H1 (cell line): ENCODE measurements around the gene PSKH1. TPM values are rescaled to one million over a fixed set of nuclear protein-coding genes. Genes with fewer than 3 reads are reported as not detected.

Source experiments
- BCL11A ChIP-seq, 2 experiments: IDR thresholded peaks; one replicate each; pipeline ENCODE4 v1.6.1; 2011; ENCODE audit warnings: low read depth in 2 of 2, low read length in 2 of 2, mild to moderate bottlenecking in 2 of 2
- CBX8 ChIP-seq: fragments of 300-800, 300-1000 bp; sonication (generic); IDR thresholded peaks from 2 replicates; pipeline ENCODE4 v1.7.1; 2016; ENCODE audit warnings: low read depth, low read length, borderline replicate concordance
- CTBP2 ChIP-seq: IDR thresholded peaks from 2 replicates; pipeline ENCODE4 v1.7.0; 2011; ENCODE audit warnings: borderline replicate concordance, mild to moderate bottlenecking, moderate library complexity, mixed read lengths, low read length; ENCODE audit not compliant: insufficient read depth, insufficient read length
- CTCF ChIP-seq, 3 experiments: IDR thresholded peaks; 1 replicate in 2 of 3; 2 replicates in 1 of 3; pipeline versions ENCODE4 v1.5.1 to v1.6.1; 2011; ENCODE audit warnings: low read length in 3 of 3, mild to moderate bottlenecking in 3 of 3, inconsistent platforms in 2 of 3, low read depth in 1 of 3, moderate library complexity in 1 of 3; ENCODE audit not compliant: insufficient read depth in 1 of 3; ENCODE audit errors: control extremely low read depth in 1 of 3
- KDM5A ChIP-seq: fragments of 200-600 bp; IDR thresholded peaks from 2 replicates; pipeline ENCODE4 v1.7.1; 2012; ENCODE audit warnings: mild to moderate bottlenecking, low read length, inconsistent platforms, mixed read lengths
- POLR2A ChIP-seq, 2 experiments: IDR thresholded peaks; 1 replicate in 1 of 2; 2 replicates in 1 of 2; pipeline ENCODE4 v1.6.1; 2011; ENCODE audit warnings: low read depth in 2 of 2, low read length in 2 of 2, mild to moderate bottlenecking in 2 of 2; ENCODE audit errors: control extremely low read depth in 1 of 2
- SAP30 ChIP-seq: fragments of 300-600 bp; sonication (generic); IDR thresholded peaks from 2 replicates; pipeline ENCODE4 v1.7.1; 2012; ENCODE audit warnings: low read length, moderate library complexity, mild to moderate bottlenecking, inconsistent platforms; ENCODE audit not compliant: insufficient read depth, insufficient replicate concordance
- SP1 ChIP-seq: IDR thresholded peaks from 2 replicates; pipeline ENCODE4 v1.6.1; 2011; ENCODE audit warnings: low read depth, low read length
- SP4 ChIP-seq: IDR thresholded peaks from 2 replicates; pipeline ENCODE4 v1.6.1; 2012; ENCODE audit warnings: low read length, inconsistent platforms
- polyA plus RNA-seq, 7 experiments: library from polyadenylated mRNA; depleted of rRNA in 3 of 7; stranded (reverse) in 5 of 7; unstranded in 2 of 7; fragments of >200 nt in 5 of 7; fragments of 200-250 nt in 2 of 7; gene quantifications; 1 replicate in 5 of 7; 2 replicates in 1 of 7; 4 replicates in 1 of 7; pipeline versions ENCODE4 v1.2.1 to v1.2.3, GENCODE V29; 2011 to 2013; ENCODE audit warnings: missing spikeins in 2 of 7, mixed read lengths in 2 of 7
- total RNA-seq: library from RNA; stranded (reverse); fragmentation: NEBNext Ultra II Directional; extraction: Animal tissue kit (Norgen Biotek cat#: 25700); gene quantifications from 2 replicates; pipeline ENCODE4 v1.2.1, GENCODE V29; 2021
- TF ChIP-seq, protein P1 (sequence below): IDR thresholded peaks from 2 replicates; pipeline ENCODE4 v1.6.1; 2012; ENCODE audit warnings: inconsistent platforms
- TF ChIP-seq, protein P2 (sequence below): IDR thresholded peaks from 2 replicates; pipeline ENCODE4 v1.6.1; 2011; ENCODE audit warnings: low read depth, mild to moderate bottlenecking, low read length; ENCODE audit not compliant: insufficient read depth

PSKH1 gene
- total and polyA plus RNA-seq, 2 of the 8 experiments (the other 6 are each of a cell fraction or from before 2014, with no cell fraction given) = 24.8 to 51.0 TPM

DNA sequence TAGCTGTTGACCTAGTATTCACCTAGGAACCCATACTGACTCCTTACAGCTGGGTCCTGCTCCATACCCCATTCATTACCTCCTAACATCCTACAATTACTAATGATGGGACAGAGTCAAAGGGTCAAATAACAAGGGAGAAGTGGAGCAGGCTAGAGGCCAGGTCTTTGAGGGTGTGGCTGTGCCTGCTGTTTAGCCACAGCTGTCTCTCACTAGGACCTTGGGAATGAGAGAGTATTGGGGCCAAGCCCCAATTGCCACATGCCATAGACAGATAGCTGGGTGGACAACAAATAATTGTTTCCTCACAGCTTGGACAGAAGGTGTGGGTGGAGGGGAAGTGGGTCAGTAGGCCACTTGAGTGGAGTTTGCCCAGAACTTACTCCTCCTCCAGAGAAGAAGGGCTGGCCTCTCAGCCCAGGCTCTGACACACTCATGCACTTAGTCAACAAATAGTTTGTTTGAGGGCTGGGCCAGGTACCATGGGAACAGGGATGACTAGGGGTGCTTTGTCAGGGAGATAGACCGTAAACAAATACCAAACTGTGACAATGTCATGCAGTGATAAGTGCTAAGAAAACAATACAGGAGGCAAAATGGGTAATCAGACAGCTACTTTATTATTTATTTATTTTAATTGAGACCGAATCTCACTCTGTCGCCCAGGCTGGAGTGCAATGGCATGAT is 35.4 kb upstream of the PSKH1 start (continued):
- TF ChIP-seq CTCF (IDR thresholded peaks at IDR 0.05; ENCODE audit: control extremely low read depth in 1 of 3, insufficient read depth in 1 of 3, low read depth in 1 of 3, low read length in 3 of 3) (no peak), CTBP2 (no peak), CBX8 (no peak), SP1 (peak; percentile 62; the same call in 1 of the 2 replicates), BCL11A (IDR thresholded peaks at IDR 0.05; ENCODE audit: low read depth in 2 of 2, low read length in 2 of 2) (no peak), SAP30 (no peak), SP4 (no peak), POLR2A (IDR thresholded peaks at IDR 0.05; ENCODE audit: control extremely low read depth in 1 of 2, low read depth in 2 of 2, low read length in 2 of 2) (no peak), KDM5A (no peak)
- TF ChIP-seq, protein P1, sequence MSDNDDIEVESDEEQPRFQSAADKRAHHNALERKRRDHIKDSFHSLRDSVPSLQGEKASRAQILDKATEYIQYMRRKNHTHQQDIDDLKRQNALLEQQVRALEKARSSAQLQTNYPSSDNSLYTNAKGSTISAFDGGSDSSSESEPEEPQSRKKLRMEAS = no peak
- TF ChIP-seq, protein P2, sequence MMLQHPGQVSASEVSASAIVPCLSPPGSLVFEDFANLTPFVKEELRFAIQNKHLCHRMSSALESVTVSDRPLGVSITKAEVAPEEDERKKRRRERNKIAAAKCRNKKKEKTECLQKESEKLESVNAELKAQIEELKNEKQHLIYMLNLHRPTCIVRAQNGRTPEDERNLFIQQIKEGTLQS = no peak
